Endothelial cell of umbilical vein (primary cell): ENCODE data around the gene TMEM220. TPM values are rescaled to one million over a fixed set of nuclear protein-coding genes. Genes with fewer than 3 reads are reported as not detected.

Experiments
- BruUV-seq: library from RNA; stranded (reverse); fragments of 400-500 nt; replicated peaks from 2 replicates; lab custom pipeline; 2021; lab: Mats Ljungman, UMichigan
- CTCF ChIA-PET: fragments of 300-600, 350-600 bp; sonication (Branson Sonifier 250); formaldehyde crosslinking; loops from one replicate; lab custom pipeline; 2021; ENCODE audit warnings: antibody characterized with exemption, inconsistent platforms; lab: Charles Lee
- POLR2A ChIA-PET: fragments of 300-600, 350-600 bp; sonication (Branson Sonifier 250); formaldehyde crosslinking; loops from one replicate; lab custom pipeline; 2021; ENCODE audit warnings: antibody characterized with exemption, inconsistent platforms; lab: Charles Lee
- DNase-seq: peaks from one replicate; pipeline ENCODE4 v3.0.0-alpha.2; 2011; ENCODE audit warnings: low read depth, low spot score
- FAIRE-seq: peaks from 2 replicates; lab custom pipeline; 2011; peaks lifted over from hg19 to GRCh38; lab: Jason Lieb, UNC
- H2AFZ ChIP-seq: 2 replicates; pipeline ENCODE4 v1.6.0; 2012; ENCODE audit warnings: low read depth, low read length, control low read depth, inconsistent platforms
- H3K27ac ChIP-seq: 2 replicates; pipeline ENCODE4 v1.5.1; 2011; ENCODE audit warnings: low read depth, mild to moderate bottlenecking, control low read depth, low read length, moderate library complexity; ENCODE audit not compliant: insufficient read depth
- H3K27me3 ChIP-seq, 2 experiments: 2 replicates each; pipeline versions ENCODE4 v1.6.0 to v1.6.1; 2011; ENCODE audit warnings: low read length in 2 of 2, mixed read lengths in 1 of 2; ENCODE audit not compliant: control insufficient read depth in 2 of 2, insufficient read depth in 2 of 2
- H3K36me3 ChIP-seq, 2 experiments: 2 replicates in 1 of 2; 3 replicates in 1 of 2; pipeline ENCODE4 v1.5.1; 2011; ENCODE audit warnings: low read length in 2 of 2, mild to moderate bottlenecking in 1 of 2, moderate library complexity in 1 of 2; ENCODE audit not compliant: control insufficient read depth in 2 of 2, insufficient read depth in 2 of 2; ENCODE audit errors: extremely low read depth in 1 of 2
- H3K4me1 ChIP-seq: 3 replicates; pipeline ENCODE4 v1.5.1; 2011; ENCODE audit warnings: mild to moderate bottlenecking, low read length; ENCODE audit not compliant: control insufficient read depth, insufficient read depth; ENCODE audit errors: extremely low read depth
- H3K4me2 ChIP-seq: 2 replicates; pipeline ENCODE4 v1.6.1; 2011; ENCODE audit warnings: low read length, control low read depth, mixed read lengths; ENCODE audit not compliant: insufficient read depth
- H3K4me3 ChIP-seq, 3 experiments: fragments of 200-600 bp in 1 of 3; sonication (generic), shearing (Covaris generic) in 1 of 3; replicated peaks in 1 of 3; 2 replicates each; pipeline ENCODE4 v1.5.1; 2011 to 2016; ENCODE audit warnings: control low read depth in 3 of 3, low read length in 3 of 3, mild to moderate bottlenecking in 2 of 3, inconsistent platforms in 1 of 3, low read depth in 1 of 3, moderate library complexity in 1 of 3; ENCODE audit not compliant: insufficient read depth in 1 of 3
- H3K79me2 ChIP-seq: 2 replicates; pipeline ENCODE4 v1.6.0; 2012; ENCODE audit warnings: low read length, inconsistent platforms; ENCODE audit not compliant: control insufficient read depth, insufficient read depth
- H3K9ac ChIP-seq: replicated peaks from 2 replicates; pipeline ENCODE3; 2011; ENCODE audit warnings: low read length, control low read depth; ENCODE audit not compliant: insufficient read depth; ENCODE audit errors: extremely low read depth
- H3K9me1 ChIP-seq: replicated peaks from 3 replicates; pipeline ENCODE4 v1.6.0; 2011; ENCODE audit warnings: mild to moderate bottlenecking, low read length; ENCODE audit not compliant: control insufficient read depth, insufficient read depth; ENCODE audit errors: extremely low read depth
- H3K9me3 ChIP-seq: replicated peaks from 2 replicates; pipeline ENCODE4 v1.5.1; 2012; ENCODE audit warnings: low read length, inconsistent platforms; ENCODE audit not compliant: control insufficient read depth, insufficient read depth
- H4K20me1 ChIP-seq: replicated peaks from 2 replicates; pipeline ENCODE3; 2011; ENCODE audit warnings: mild to moderate bottlenecking, low read length; ENCODE audit not compliant: control insufficient read depth, insufficient read depth; ENCODE audit errors: extremely low read depth
- CTCF ChIP-seq, 2 donors: IDR thresholded peaks; 1 replicate in 1 of 2; 2 replicates in 1 of 2; pipeline ENCODE4 v1.5.1; 2011; ENCODE audit warnings: low read length in 2 of 2, mild to moderate bottlenecking in 2 of 2, moderate library complexity in 2 of 2, control low read depth in 1 of 2, inconsistent platforms in 1 of 2, low read depth in 1 of 2; ENCODE audit not compliant: insufficient read depth in 1 of 2; ENCODE audit errors: extremely low read depth in 1 of 2
- MAX ChIP-seq: IDR thresholded peaks from 2 replicates; pipeline ENCODE4 v1.6.1; 2011; ENCODE audit not compliant: insufficient read depth, insufficient read length
- MYC ChIP-seq: IDR thresholded peaks from one replicate; pipeline ENCODE4 v1.6.1; 2011; ENCODE audit warnings: mild to moderate bottlenecking, low read depth, low read length
- POLR2A ChIP-seq: IDR thresholded peaks from 2 replicates; pipeline ENCODE4 v1.6.1; 2012; ENCODE audit warnings: low read depth, mild to moderate bottlenecking, control low read depth, low read length
- POLR2AphosphoS5 ChIP-seq: IDR thresholded peaks from 2 replicates; pipeline ENCODE4 v1.6.1; 2012; ENCODE audit warnings: low read depth, mild to moderate bottlenecking, control low read depth, low read length, moderate library complexity; ENCODE audit not compliant: insufficient read depth
- dilution Hi-C: fragments of 300-500 bp; cut with MboI; formaldehyde crosslinking; loops from one replicate; pipeline ENCODE4 v1.15.0; 2019; ENCODE audit warnings: low sequenced_read_pairs; ENCODE audit not compliant: extremely low pct_ligation_motif_present
- intact Hi-C: fragments of 100-400 bp; cut with micrococcal nuclease; formaldehyde crosslinking; loops from one replicate; pipeline ENCODE4 v1.10.0; 2022
- polyA plus RNA-seq, 4 experiments: library from polyadenylated mRNA; depleted of rRNA in 3 of 4; stranded (reverse) in 3 of 4; unstranded in 1 of 4; fragments of >200 nt; gene quantifications; 2 replicates each; pipeline versions ENCODE4 v1.2.1 to v1.2.3, GENCODE V29; 2011 to 2012; ENCODE audit warnings: missing spikeins in 1 of 4
- total RNA-seq: library from RNA; stranded (reverse); gene quantifications from 2 replicates; pipeline ENCODE4 v1.2.3, GENCODE V29; 2021

The TMEM220 gene
- total and polyA plus RNA-seq, 2 donors (not counting 3 experiments of a cell fraction or from before 2014, with no cell fraction given): 3.6 to 11.2 TPM

GRCh38 chr17:10755592-10756127 is 25.8 kb upstream of the TMEM220 start:
- FAIRE-seq: no peak
- TF ChIP-seq CTCF (IDR thresholded peaks at IDR 0.05; ENCODE audit: extremely low read depth in 1 of 2, insufficient read depth in 1 of 2, low read depth in 1 of 2, low read length in 2 of 2) (no peak), POLR2A (no peak), MYC (no peak), MAX (no peak), POLR2AphosphoS5 (no peak)
- H3K4me2 ChIP-seq: no peak overlapping the region
- no peaks in the 10 kb centered on the region for H3K79me2 ChIP-seq
- no peak overlapping the region for H2AFZ ChIP-seq
- dilution Hi-C loops: no loop called here
- no peaks in the 10 kb centered on the region for H3K9me1 ChIP-seq
- CTCF ChIA-PET: no interaction called here
- no TSS peak for BruUV-seq
- intact Hi-C loops: no loop called here
- no peak overlapping the region for H3K4me3 ChIP-seq
- no peak overlapping the region for H3K9ac ChIP-seq
- H3K27ac ChIP-seq: no peak overlapping the region
- no peaks in the 10 kb centered on the region for H3K4me1 ChIP-seq
- no peak for DNase-seq
- H3K27me3 ChIP-seq: no peaks in the 10 kb centered on the region
- POLR2A ChIA-PET: no interaction called here
- no peaks in the 10 kb centered on the region for H3K36me3 ChIP-seq
- H3K9me3 ChIP-seq: no peaks in the 10 kb centered on the region
- H4K20me1 ChIP-seq: no peaks in the 10 kb centered on the region
